ENCODE data around the gene DCTPP1.
A peak's percentile ranks its signal among the peaks of the same experiment; 100 is the strongest.
"Not testable (repeated sequence)": the region's sequence is repeated elsewhere in the genome, so short reads cannot be mapped to it uniquely, and the experiment has no call there.

Gene DCTPP1

DNA sequence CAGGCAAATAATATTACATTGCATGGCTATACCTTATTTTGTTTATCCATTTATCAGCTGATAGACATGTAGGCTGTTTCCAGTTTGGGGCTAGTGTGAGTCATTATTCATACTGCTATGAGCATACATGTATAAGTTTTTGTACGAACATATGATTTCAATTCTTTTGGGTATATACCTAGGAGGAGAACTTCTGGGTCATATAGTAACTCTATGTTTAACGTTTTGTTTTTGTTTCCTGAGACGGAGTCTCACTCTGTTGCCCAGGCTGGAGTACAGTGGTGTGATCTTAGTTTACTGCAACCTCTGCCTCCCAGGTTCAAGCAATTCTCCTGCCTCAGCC is 40.3 kb upstream of the DCTPP1 start:
- Histone ChIP-seq H3F3A (ENCODE audit: insufficient read depth, low read length) (0 out of 2 replicates have a peak, but pooled peaks cover 4% of the 10 kb centered on the region), H2AFZ (ENCODE audit: low read length) (no peak overlapping the region), H3K4me2 (ENCODE audit: low read length) (no peak overlapping the region), H3K4me1 (ENCODE audit: insufficient read depth, low read length, severe bottlenecking) (peaks cover 64% of the 10 kb centered on the region), H3K9me3 (ENCODE audit: low read length) (no peaks in the 10 kb centered on the region), H3K27me3 (ENCODE audit: insufficient read depth, low read length) (no peaks in the 10 kb centered on the region), H3K36me3 (ENCODE audit: insufficient read depth, low read length) (peaks cover 11% of the 10 kb centered on the region), H3K9ac (ENCODE audit: low read length) (no peak overlapping the region), H3K4me3 (ENCODE audit: low read depth, low read length, poor library complexity, severe bottlenecking) (no peak overlapping the region), H3K79me2 (ENCODE audit: insufficient read depth, low read length) (no peaks in the 10 kb centered on the region), H3K27ac (ENCODE audit: low read depth, low read length, poor library complexity, severe bottlenecking) (peak overlapping the region; percentile 91), H3K9me2 (ENCODE audit: low read depth, low read length) (no peaks in the 10 kb centered on the region), H4K20me1 (ENCODE audit: insufficient read depth, low read length) (no peaks in the 10 kb centered on the region)
- TF ChIP-seq EZH2 (IDR thresholded peaks at IDR 0.05; ENCODE audit: borderline replicate concordance, low read length), result no peak
- TF ChIP-seq, protein P1, sequence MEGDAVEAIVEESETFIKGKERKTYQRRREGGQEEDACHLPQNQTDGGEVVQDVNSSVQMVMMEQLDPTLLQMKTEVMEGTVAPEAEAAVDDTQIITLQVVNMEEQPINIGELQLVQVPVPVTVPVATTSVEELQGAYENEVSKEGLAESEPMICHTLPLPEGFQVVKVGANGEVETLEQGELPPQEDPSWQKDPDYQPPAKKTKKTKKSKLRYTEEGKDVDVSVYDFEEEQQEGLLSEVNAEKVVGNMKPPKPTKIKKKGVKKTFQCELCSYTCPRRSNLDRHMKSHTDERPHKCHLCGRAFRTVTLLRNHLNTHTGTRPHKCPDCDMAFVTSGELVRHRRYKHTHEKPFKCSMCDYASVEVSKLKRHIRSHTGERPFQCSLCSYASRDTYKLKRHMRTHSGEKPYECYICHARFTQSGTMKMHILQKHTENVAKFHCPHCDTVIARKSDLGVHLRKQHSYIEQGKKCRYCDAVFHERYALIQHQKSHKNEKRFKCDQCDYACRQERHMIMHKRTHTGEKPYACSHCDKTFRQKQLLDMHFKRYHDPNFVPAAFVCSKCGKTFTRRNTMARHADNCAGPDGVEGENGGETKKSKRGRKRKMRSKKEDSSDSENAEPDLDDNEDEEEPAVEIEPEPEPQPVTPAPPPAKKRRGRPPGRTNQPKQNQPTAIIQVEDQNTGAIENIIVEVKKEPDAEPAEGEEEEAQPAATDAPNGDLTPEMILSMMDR (IDR thresholded peaks at IDR 0.05; ENCODE audit: low read length), result no peak

DNA sequence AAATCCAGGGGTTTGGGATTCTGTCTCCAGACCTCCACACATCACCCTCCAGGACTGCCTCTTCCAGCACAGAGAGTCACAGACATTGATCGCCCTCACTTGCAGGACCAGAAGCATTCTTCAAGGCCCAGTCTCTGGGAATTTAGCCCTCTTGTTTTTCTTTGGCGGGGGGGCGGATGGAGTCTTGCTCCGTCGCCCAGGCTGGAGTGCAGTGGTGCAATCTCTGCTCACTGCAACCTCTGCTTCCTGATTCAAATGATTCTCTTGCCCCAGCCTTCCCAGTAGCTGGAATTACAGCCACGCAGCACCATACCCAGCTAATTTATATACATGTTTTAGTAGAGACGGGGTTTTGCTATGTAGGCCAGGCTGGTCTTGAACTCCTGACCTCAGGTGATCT is 34.2 kb upstream of the DCTPP1 start:
- H3K9ac ChIP-seq (ENCODE audit: low read length), result no peak overlapping the region
- H3K4me1 ChIP-seq (ENCODE audit: insufficient read depth, low read length, severe bottlenecking), result peaks cover 39% of the 10 kb centered on the region
- H3K27ac ChIP-seq (ENCODE audit: low read depth, low read length, poor library complexity, severe bottlenecking), result peak overlapping the region; percentile 69
- H3K9me2 ChIP-seq (ENCODE audit: low read depth, low read length), result no peaks in the 10 kb centered on the region
- H3K36me3 ChIP-seq (ENCODE audit: insufficient read depth, low read length), result no peaks in the 10 kb centered on the region
- TF ChIP-seq EZH2 (IDR thresholded peaks at IDR 0.05; ENCODE audit: borderline replicate concordance, low read length), result no peak
- TF ChIP-seq, protein P1 (IDR thresholded peaks at IDR 0.05; ENCODE audit: low read length), result no peak
- H3K79me2 ChIP-seq (ENCODE audit: insufficient read depth, low read length), result no peaks in the 10 kb centered on the region
- no peak overlapping the region for H3K4me2 ChIP-seq (ENCODE audit: low read length)
- no peak overlapping the region for H3K4me3 ChIP-seq (ENCODE audit: low read depth, low read length, poor library complexity, severe bottlenecking)
- H3K9me3 ChIP-seq (ENCODE audit: low read length), result no peaks in the 10 kb centered on the region
- no peak overlapping the region for H2AFZ ChIP-seq (ENCODE audit: low read length)
- H3K27me3 ChIP-seq (ENCODE audit: insufficient read depth, low read length), result no peaks in the 10 kb centered on the region
- no peaks in the 10 kb centered on the region for H4K20me1 ChIP-seq (ENCODE audit: insufficient read depth, low read length)
- no peaks in the 10 kb centered on the region for H3F3A ChIP-seq (ENCODE audit: insufficient read depth, low read length)

DNA sequence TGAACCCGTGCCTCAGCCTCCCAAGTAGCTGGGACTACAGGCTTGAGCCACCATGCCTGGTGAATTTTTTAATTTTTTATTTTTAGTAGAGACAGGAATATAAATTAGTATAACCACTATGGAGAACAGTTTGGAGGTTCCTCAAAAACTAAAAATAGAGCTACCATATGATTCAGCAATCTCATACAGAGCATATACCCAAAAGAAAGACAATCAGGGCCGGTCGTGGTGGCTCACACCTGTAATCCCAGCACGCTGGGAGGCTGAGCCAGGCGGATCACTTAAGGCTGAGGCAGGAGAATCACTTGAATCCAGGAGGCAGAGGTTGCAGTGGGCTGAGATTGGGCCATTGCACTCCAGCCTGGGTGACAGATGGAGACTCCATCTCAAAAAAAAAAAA is 31.6 kb upstream of the DCTPP1 start:
- not testable (repeated sequence) for H2AFZ ChIP-seq (ENCODE audit: low read length); H3K4me2 ChIP-seq (ENCODE audit: low read length)

DNA sequence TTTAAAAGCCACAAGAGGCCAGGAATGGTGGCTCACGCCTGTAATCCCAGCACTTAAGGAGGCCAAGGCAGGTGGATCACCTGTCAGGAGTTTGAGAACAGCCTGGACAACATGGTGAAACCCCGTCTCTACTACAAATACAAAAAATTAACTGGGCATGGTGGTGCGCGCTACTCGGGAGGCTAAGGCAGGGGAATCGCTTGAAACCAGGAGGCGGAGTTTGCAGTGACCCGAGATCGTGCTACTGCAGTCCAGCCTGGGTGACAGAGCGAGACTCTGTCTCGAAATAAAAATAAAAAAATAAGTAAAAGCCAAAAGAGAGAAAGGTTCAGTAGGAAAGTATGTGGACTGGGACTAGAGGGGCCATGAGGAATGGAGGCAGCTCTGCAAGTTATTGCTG is 29.6 kb upstream of the DCTPP1 start:
- Histone ChIP-seq H3K4me1 (ENCODE audit: insufficient read depth, low read length, severe bottlenecking) (peaks cover 67% of the 10 kb centered on the region), H3K4me3 (ENCODE audit: low read depth, low read length, poor library complexity, severe bottlenecking) (peak overlapping the region; percentile 18), H2AFZ (ENCODE audit: low read length) (no peak overlapping the region), H4K20me1 (ENCODE audit: insufficient read depth, low read length) (no peaks in the 10 kb centered on the region), H3K27me3 (ENCODE audit: insufficient read depth, low read length) (no peaks in the 10 kb centered on the region), H3K9me2 (ENCODE audit: low read depth, low read length) (no peaks in the 10 kb centered on the region), H3K9ac (ENCODE audit: low read length) (peak overlapping the region; percentile 69), H3K36me3 (ENCODE audit: insufficient read depth, low read length) (no peaks in the 10 kb centered on the region), H3F3A (ENCODE audit: insufficient read depth, low read length) (no peaks in the 10 kb centered on the region), H3K9me3 (ENCODE audit: low read length) (no peaks in the 10 kb centered on the region), H3K4me2 (ENCODE audit: low read length) (peak overlapping the region; percentile 51), H3K27ac (ENCODE audit: low read depth, low read length, poor library complexity, severe bottlenecking) (peak overlapping the region; percentile 98), H3K79me2 (ENCODE audit: insufficient read depth, low read length) (no peaks in the 10 kb centered on the region)
- TF ChIP-seq, protein P1 (IDR thresholded peaks at IDR 0.05; ENCODE audit: low read length), result no peak
- TF ChIP-seq EZH2 (IDR thresholded peaks at IDR 0.05; ENCODE audit: borderline replicate concordance, low read length), result no peak

More for the DNA sequence above, 31.6 kb upstream of the DCTPP1 start:
- H3K9me3 ChIP-seq (ENCODE audit: low read length); H3K27me3 ChIP-seq (ENCODE audit: insufficient read depth, low read length); H3K9me2 ChIP-seq (ENCODE audit: low read depth, low read length); H3F3A ChIP-seq (ENCODE audit: insufficient read depth, low read length); H3K9ac ChIP-seq (ENCODE audit: low read length); H4K20me1 ChIP-seq (ENCODE audit: insufficient read depth, low read length); H3K36me3 ChIP-seq (ENCODE audit: insufficient read depth, low read length); H3K79me2 ChIP-seq (ENCODE audit: insufficient read depth, low read length); H3K4me3 ChIP-seq (ENCODE audit: low read depth, low read length, poor library complexity, severe bottlenecking): not testable (repeated sequence)
- peaks cover 64% of the 10 kb centered on the region for H3K4me1 ChIP-seq (ENCODE audit: insufficient read depth, low read length, severe bottlenecking)
- peak overlapping the region; percentile 98 for H3K27ac ChIP-seq (ENCODE audit: low read depth, low read length, poor library complexity, severe bottlenecking)

Measured in OCI-LY1 (cell line).